Measurements from ENCODE around the gene BICD1.

GRCh38 chr12:32181498-32182175 lies 75.0 kb downstream of the BICD1 start:
- no peak for TF ChIP-seq ZNF138 (CRISPR knock-in tag; IDR thresholded peaks at IDR 0.05; ENCODE audit: low read depth)
- no peak for TF ChIP-seq ZBTB39 (CRISPR knock-in tag; IDR thresholded peaks at IDR 0.05)
- TF ChIP-seq EZH2 (conservative IDR thresholded peaks at IDR 0.05; ENCODE audit: low read depth, low read length): no peak
- no peak for TF ChIP-seq TAF15 (IDR thresholded peaks at IDR 0.05; ENCODE audit: low read depth, low read length, poor library complexity, severe bottlenecking)
- no peak for TF ChIP-seq ZNF225 (CRISPR knock-in tag; IDR thresholded peaks at IDR 0.05)
- no peak for TF ChIP-seq CEBPB (IDR thresholded peaks at IDR 0.05; ENCODE audit: borderline replicate concordance, low read depth, low read length)
- no peak for TF ChIP-seq SUZ12 (IDR thresholded peaks at IDR 0.05; ENCODE audit: low read depth, low read length)
- no peak for TF ChIP-seq POLR2AphosphoS5 (IDR thresholded peaks at IDR 0.05; ENCODE audit: low read depth, low read length)
- TF ChIP-seq CTCF (CRISPR knock-in tag; IDR thresholded peaks at IDR 0.05): no peak
- no peak for TF ChIP-seq ZBTB43 (CRISPR knock-in tag; conservative IDR thresholded peaks at IDR 0.05)
- no peak for TF ChIP-seq CREB1 (IDR thresholded peaks at IDR 0.05)
- TF ChIP-seq CREB1 (CRISPR knock-in tag; IDR thresholded peaks at IDR 0.05): no peak

Measured in HepG2 (cell line).